OCI-LY1 (cell line): ENCODE data around the gene TSKU.

ENCODE experiments used
- EZH2 ChIP-seq: fragments of 200-600 bp; sonication (generic), shearing (Covaris generic); IDR thresholded peaks from 2 replicates; pipeline ENCODE4 v1.8.0; 2017; ENCODE audit warnings: borderline replicate concordance, mixed run types, mild to moderate bottlenecking, antibody characterized with exemption, low read length, moderate library complexity, mixed read lengths
- TF ChIP-seq, protein P1 (sequence below): fragments of 200-600 bp; sonication (generic), shearing (Covaris generic); IDR thresholded peaks from 2 replicates; pipeline ENCODE4 v1.5.1; 2017; ENCODE audit warnings: mild to moderate bottlenecking, antibody characterized with exemption, low read length, moderate library complexity, mixed read lengths

DNA sequence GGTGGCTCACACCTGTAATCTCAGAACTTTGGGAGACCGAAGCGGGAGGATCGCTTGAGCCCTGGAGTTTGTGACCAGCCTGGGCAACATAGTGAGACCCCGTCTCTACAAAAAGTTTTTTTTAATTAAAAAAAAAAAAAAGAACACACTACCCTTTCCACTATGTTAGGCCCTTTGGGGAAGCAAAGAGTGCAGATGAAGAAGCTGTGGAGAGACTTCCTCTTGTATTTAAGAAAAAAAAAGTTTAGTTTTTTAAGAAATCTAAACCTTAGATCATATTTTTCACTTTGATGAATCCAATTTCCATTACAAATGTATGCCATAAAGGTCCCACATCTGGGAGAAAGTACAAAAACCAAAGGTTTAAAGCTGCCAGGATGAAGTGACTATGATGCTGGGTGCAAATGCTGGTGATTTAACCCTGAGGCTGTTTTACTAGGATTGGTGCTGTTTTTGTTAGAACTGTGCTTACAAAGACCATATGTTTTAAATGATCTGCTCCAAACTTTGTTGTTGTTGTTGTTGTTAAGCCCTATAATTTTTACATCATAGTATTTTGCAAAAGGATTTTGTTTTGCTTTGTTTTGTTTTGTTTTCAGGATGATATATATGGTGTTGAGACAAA lies 48.6 kb downstream of the TSKU start:
- TF ChIP-seq, protein P1, sequence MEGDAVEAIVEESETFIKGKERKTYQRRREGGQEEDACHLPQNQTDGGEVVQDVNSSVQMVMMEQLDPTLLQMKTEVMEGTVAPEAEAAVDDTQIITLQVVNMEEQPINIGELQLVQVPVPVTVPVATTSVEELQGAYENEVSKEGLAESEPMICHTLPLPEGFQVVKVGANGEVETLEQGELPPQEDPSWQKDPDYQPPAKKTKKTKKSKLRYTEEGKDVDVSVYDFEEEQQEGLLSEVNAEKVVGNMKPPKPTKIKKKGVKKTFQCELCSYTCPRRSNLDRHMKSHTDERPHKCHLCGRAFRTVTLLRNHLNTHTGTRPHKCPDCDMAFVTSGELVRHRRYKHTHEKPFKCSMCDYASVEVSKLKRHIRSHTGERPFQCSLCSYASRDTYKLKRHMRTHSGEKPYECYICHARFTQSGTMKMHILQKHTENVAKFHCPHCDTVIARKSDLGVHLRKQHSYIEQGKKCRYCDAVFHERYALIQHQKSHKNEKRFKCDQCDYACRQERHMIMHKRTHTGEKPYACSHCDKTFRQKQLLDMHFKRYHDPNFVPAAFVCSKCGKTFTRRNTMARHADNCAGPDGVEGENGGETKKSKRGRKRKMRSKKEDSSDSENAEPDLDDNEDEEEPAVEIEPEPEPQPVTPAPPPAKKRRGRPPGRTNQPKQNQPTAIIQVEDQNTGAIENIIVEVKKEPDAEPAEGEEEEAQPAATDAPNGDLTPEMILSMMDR, result no peak
- no peak for TF ChIP-seq EZH2
